Prostate gland (tissue), 2 donors: Measurements from ENCODE around the gene ICOSLG. TPM values are rescaled to one million over a fixed set of nuclear protein-coding genes. Genes with fewer than 3 reads are reported as not detected.
"Not testable (repeated sequence)": the region's sequence is repeated elsewhere in the genome, so short reads cannot be mapped to it uniquely, and the experiment has no call there.

Experiments used
- DNase-seq: peaks from one replicate; pipeline ENCODE4 v3.0.0-alpha.2; 2019; ENCODE audit warnings: low spot score
- H3K27ac ChIP-seq, 2 donors: fragments of 200-600 bp; sonication (generic); 2 replicates each; pipeline ENCODE4 v1.5.1; 2017 to 2019
- H3K27me3 ChIP-seq: fragments of 200-600 bp; sonication (generic); replicated peaks from 2 replicates; pipeline ENCODE4 v1.5.1; 2019; ENCODE audit not compliant: insufficient read depth
- H3K36me3 ChIP-seq, 2 donors: fragments of 200-600 bp; sonication (generic); 1 replicate in 1 of 2; 2 replicates in 1 of 2; pipeline versions ENCODE4 v1.5.1 to v1.8.1; 2017 to 2019
- H3K4me1 ChIP-seq: fragments of 200-600 bp; sonication (generic); replicated peaks from 2 replicates; pipeline ENCODE4 v1.5.1; 2019
- H3K4me3 ChIP-seq, 2 donors: fragments of 200-600 bp; sonication (generic); 2 replicates each; pipeline ENCODE4 v1.5.1; 2017 to 2019
- H3K9me3 ChIP-seq: fragments of 200-600 bp; sonication (generic); 2 replicates; pipeline ENCODE4 v1.5.1; 2017
- POLR2A ChIP-seq: fragments of 450-650 bp; IDR thresholded peaks from one replicate; pipeline ENCODE4 v1.6.1; 2016; ENCODE audit warnings: antibody characterized with exemption, mild to moderate bottlenecking
- POLR2AphosphoS5 ChIP-seq: sonication (generic); formaldehyde crosslinking; IDR thresholded peaks from one replicate; pipeline ENCODE4 v1.6.1; 2017; ENCODE audit warnings: antibody characterized with exemption
- WGBS: methylation state at CpG from one replicate; pipeline ENCODE4 v1.1.5; 2018; 5-methylcytosine and 5-hydroxymethylcytosine counted together
- intact Hi-C: fragments of 100-400 bp; cut with DNase I; formaldehyde crosslinking; loops from one replicate; pipeline ENCODE4 v1.14.2; 2022
- total RNA-seq, 2 donors: library from RNA; depleted of rRNA; stranded (reverse); fragments of >200 nt; gene quantifications; one replicate each; pipeline ENCODE4 v1.1.0, GENCODE V29; 2016
- TF ChIP-seq, protein P1 (sequence below), 4 experiments: fragments of 200-600 bp in 2 of 4; fragments of 450-650 bp in 2 of 4; sonication (generic) in 2 of 4; IDR thresholded peaks; 1 replicate in 3 of 4; 2 replicates in 1 of 4; pipeline ENCODE4 v1.5.1; 2016 to 2019; ENCODE audit warnings: antibody characterized with exemption in 4 of 4, mild to moderate bottlenecking in 2 of 4, moderate library complexity in 2 of 4

The ICOSLG gene, protein sequence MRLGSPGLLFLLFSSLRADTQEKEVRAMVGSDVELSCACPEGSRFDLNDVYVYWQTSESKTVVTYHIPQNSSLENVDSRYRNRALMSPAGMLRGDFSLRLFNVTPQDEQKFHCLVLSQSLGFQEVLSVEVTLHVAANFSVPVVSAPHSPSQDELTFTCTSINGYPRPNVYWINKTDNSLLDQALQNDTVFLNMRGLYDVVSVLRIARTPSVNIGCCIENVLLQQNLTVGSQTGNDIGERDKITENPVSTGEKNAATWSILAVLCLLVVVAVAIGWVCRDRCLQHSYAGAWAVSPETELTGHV
- total RNA-seq: 1 to 10 TPM; 3.4 to 3.7 TPM

DNA sequence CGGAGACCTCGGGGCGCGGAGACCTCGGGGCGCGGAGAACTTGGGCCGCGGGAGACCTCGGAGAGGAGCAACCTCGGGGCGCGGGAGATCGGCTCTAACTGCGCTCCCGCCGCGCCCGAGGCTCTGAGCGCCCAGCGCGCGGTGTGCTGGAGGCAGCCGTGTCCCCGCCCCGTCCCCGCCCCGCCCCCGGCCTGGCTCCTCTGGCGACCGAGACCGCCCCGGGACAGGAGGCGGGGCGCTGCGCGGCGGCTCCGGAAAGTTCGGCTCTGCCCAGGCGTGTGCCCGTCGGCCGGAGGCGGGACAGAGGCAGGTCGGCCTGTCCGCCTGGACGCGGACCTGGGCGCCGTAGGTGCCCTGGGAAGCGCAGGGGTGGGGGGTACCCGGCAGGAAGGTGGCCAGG lies at the start of gene ICOSLG:
Gene ICOSLG, minus strand, starts transcription at position 102 of the 400 bp plus-strand sequence. CDS start 126 bp downstream, outside the sequence.
- H3K4me3 ChIP-seq, H3K27me3 ChIP-seq, H3K4me1 ChIP-seq, DNase-seq, intact Hi-C loops, H3K9me3 ChIP-seq, H3K36me3 ChIP-seq, H3K27ac ChIP-seq: not testable (repeated sequence)
- WGBS: no CpG with 5 or more reads among the region's 53 CpGs

DNA sequence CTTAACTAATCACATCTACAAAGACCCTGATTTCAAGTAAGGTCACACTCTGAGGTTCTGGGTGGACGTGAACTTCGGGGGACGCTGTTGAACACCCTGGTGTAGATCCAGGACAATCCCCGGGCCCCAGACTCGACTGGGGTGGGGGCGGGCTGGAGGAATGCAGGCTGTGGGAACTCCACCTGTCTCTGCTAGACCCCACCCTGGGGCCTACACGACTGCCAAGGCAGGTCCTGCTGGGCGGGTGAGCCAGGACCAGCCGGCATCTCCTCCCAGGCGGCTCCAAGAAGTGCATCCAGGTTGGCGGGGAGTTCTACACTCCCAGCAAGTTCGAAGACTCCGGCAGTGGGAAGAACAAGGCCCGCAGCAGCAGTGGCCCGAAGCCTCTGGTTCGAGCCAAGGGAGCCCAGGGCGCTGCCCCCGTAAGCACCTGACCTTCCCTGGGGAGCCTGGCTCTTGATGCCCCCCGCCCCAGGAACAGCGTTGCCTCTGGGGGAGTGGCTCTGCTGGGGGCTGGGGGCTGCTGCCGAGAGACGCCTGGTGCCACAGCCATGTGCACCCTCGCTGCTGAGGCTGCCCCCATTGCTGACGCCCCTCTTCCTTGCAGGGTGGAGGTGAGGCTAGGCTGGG lies 48.8 kb upstream of the ICOSLG start:
- DNase-seq: no peak
- intact Hi-C loops: no loop called here
- peaks cover 3% of the 10 kb centered on the region for H3K27me3 ChIP-seq
- H3K4me3 ChIP-seq: no peak overlapping the region
- H3K4me1 ChIP-seq: no peaks in the 10 kb centered on the region
- H3K36me3 ChIP-seq: no peaks in the 10 kb centered on the region
- no peak overlapping the region for H3K27ac ChIP-seq
- TF ChIP-seq, protein P1, sequence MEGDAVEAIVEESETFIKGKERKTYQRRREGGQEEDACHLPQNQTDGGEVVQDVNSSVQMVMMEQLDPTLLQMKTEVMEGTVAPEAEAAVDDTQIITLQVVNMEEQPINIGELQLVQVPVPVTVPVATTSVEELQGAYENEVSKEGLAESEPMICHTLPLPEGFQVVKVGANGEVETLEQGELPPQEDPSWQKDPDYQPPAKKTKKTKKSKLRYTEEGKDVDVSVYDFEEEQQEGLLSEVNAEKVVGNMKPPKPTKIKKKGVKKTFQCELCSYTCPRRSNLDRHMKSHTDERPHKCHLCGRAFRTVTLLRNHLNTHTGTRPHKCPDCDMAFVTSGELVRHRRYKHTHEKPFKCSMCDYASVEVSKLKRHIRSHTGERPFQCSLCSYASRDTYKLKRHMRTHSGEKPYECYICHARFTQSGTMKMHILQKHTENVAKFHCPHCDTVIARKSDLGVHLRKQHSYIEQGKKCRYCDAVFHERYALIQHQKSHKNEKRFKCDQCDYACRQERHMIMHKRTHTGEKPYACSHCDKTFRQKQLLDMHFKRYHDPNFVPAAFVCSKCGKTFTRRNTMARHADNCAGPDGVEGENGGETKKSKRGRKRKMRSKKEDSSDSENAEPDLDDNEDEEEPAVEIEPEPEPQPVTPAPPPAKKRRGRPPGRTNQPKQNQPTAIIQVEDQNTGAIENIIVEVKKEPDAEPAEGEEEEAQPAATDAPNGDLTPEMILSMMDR (IDR thresholded peaks at IDR 0.05): no peak
- no peak for TF ChIP-seq POLR2AphosphoS5
- TF ChIP-seq POLR2A: no peak
- H3K9me3 ChIP-seq: no peaks in the 10 kb centered on the region
- 77% methylated on average over 24 of the region's 24 CpGs for WGBS

DNA sequence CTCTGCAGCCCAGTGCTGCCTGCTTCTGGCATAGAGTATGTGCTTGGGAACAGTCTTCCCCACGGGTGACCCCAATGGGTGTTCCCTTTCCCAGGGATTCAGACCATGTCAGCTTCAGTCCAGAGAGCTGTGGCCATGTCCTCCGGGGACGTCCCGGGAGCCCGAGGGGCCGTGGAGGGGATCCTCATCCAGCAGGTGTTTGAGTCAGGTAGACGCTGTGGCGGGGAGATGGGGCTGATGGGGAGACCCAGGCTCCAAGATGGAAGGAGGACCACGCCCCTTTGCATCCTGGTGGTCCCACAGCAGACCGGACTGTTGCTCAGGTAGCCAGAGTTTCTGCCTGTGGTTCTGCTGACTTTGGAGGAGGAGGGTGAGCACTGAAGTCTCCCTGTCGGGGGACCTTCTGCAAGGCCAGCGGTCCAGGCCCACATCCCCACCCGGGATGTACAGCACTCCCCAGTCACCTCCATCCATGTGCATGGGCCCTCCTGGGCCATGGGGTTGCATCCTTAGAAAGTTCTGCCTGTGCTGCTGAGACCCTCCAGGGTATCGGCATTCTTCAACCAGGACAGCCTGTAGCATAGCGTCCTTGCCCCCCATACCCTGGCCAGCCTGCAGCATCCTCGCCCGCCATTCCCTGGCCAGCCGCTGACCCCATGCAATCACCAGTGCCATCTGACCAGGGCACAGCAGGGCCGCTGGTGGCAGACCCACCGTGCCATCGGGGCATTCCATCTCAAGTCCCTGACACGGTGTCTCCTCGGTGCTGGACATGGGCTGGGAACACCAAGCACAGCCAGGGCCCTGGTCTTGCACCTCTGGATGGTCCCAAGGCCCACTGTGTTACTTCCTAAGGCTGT lies 47.7 kb upstream of the ICOSLG start:
- Histone ChIP-seq H3K9me3 (no peaks in the 10 kb centered on the region), H3K4me3 (no peak overlapping the region), H3K4me1 (no peaks in the 10 kb centered on the region), H3K27me3 (peaks cover 3% of the 10 kb centered on the region), H3K36me3 (no peaks in the 10 kb centered on the region), H3K27ac (no peak overlapping the region)
- 97% methylated on average over 19 of the region's 23 CpGs for WGBS
- TF ChIP-seq POLR2A (no peak), POLR2AphosphoS5 (no peak)
- TF ChIP-seq, protein P1 (IDR thresholded peaks at IDR 0.05): no peak
- no peak for DNase-seq
- intact Hi-C loops: no loop called here

DNA sequence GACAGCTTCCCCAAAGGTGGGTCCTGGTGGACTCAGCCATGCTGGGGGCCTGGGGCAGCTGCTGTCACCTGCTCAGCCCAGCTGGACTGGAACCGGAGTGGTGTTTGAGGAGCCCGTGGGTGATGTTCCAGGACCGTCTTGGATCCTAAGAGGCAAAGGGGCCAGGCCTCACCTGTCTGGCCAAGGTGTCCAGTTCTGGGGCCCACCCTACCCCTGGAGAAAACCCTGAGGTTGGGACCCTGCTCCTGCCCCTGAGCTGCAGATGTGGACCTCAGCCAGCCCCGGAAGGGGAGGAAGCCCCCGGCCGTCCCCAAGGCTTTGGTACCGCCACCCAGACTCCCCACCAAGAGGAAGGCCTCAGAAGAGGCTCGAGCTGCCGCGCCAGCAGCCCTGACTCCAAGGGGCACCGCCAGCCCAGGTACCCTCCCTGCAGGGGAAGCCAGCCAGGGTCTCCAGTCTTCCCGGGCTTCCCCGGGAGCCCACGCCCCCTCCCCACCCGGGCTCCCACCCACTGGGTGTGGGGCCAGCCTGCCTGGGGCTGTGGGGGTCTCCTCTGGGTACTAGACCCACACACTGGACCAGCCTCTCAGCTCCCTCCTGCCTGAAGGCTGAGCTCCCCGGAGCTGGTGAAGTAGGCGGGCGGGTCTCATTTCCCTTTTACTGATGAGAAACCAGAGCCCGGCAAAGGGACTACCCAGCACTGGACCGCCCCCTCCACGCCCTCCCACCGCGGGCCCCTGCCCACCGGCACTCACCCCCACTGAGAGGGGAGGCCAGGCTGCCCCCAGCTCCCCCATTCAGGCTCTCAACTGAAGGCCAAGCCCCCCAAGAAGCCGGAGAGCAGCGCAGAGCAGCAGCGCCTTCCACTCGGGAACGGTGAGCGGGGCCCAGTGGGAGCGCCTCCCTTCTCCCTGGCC lies 46.2 kb upstream of the ICOSLG start:
- intact Hi-C loops: no loop called here
- 74% methylated on average over 15 of the region's 31 CpGs for WGBS
- Histone ChIP-seq H3K9me3 (no peaks in the 10 kb centered on the region), H3K4me3 (no peak overlapping the region), H3K4me1 (no peaks in the 10 kb centered on the region), H3K36me3 (no peaks in the 10 kb centered on the region), H3K27me3 (peaks cover 3% of the 10 kb centered on the region), H3K27ac (no peak overlapping the region)
- TF ChIP-seq, protein P1 (IDR thresholded peaks at IDR 0.05): no peak
- TF ChIP-seq POLR2A (no peak), POLR2AphosphoS5 (no peak)
- no peak for DNase-seq
